Occipital lobe (tissue), 2 donors: ENCODE measurements around the gene SNX25. TPM values are rescaled to one million over a fixed set of nuclear protein-coding genes. Genes with fewer than 3 reads are reported as not detected.

Experiments
- DNase-seq: peaks from one replicate; lab custom pipeline; 2025; lab: John Stamatoyannopoulos, UW
- total RNA-seq: library from RNA; depleted of rRNA; stranded (reverse); fragments of >200 nt; gene quantifications from one replicate; pipeline ENCODE4 v1.2.3, GENCODE V29; 2014

Gene SNX25
- total RNA-seq, 1 donor from 2014 or later: 50.4 TPM

DNA sequence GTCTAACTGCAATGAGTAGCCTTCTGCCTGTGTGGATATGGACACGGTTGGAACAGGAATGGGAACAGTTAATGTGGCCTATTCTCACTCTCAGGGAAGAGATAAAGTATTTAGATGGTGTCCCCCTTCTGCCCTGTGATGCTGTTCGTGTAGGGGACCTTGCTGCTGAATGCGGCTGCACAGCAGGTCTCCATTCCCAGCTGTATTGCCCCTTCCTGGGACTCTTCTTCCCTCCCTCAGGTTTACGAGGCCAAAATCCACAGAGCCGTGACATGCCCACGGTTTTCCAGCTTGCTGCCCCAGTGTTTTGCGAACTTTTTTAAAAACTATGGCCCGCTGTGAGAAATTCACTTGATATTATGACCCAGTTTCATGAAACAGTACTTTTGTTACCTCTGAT is 50.3 kb downstream of the SNX25 start:
- no peak for DNase-seq

DNA sequence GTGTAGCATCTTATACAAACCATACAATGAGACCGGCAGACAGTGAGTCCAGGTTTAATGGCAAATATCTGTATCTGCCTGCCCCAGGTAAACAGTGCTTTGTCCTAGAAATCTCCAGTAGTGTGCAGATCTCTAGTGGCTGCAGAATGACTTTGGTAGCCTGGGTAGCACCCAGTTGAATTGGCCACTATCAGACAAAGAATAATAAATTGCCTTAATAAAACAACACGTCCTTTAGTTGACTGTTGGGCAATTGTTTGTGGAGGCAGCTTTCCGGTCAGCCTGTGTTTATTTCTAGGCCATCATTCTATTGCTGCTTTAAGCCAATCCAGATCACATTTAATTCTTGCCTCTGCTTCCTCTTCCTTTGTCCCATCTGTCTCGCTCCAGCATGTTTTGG is 52.5 kb downstream of the SNX25 start:
- DNase-seq: no peak

DNA sequence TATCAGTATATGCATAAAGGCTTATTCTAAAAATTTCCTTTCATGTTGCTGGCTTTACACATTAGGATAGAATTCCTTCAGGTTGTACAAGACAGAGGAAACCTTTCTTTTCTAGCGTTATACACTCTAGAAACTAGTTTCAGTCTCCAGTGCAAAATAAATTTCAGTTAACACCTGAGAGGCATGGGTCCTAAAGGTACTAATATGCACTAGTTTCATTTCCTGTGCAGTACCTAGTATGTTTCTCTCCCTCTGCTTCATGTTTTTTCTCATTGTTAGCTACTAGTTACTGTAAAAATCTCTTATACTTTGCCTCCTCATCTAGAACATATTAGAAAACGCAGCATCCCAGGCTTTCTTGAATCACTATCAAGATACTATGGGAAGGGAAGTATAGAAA is 54.0 kb downstream of the SNX25 start:
- DNase-seq: no peak

DNA sequence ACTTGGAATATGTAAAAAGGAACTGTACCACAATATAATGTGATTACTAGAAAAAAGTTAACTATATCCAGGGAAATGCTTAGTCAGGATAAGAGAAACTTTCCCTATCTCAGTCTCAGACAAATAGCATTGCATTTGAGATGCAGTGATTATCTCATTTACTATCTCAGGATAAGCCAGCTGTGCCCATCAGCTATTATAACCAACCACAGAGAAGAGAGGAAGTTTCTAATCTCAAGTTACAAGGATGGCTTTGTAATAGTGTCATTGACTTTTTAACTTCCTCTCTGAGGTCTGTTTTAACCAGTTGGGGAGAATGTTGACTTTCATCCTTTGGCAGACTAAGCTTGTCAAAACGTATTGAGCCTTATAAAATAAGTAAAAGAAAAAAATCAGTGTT is 56.5 kb downstream of the SNX25 start:
- DNase-seq: no peak

DNA sequence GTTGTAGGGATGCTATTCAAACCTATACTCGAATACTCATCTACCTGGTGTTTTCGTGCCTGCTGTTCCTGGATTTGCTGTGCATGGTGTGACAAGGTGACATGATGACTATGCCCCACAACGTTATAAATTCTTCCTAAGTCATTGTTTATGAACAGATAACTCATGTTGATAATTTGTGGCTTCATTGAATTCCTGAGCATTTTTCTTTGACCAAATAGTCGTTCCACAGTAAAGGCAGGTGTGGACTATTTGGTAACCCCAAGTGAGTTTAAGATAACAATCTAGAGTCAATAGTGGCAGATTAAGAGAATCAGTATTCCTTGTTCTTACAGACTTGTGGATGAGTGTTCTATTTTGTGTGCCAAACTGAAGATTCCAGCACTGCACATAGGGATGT is 59.9 kb downstream of the SNX25 start:
- DNase-seq: no peak

DNA sequence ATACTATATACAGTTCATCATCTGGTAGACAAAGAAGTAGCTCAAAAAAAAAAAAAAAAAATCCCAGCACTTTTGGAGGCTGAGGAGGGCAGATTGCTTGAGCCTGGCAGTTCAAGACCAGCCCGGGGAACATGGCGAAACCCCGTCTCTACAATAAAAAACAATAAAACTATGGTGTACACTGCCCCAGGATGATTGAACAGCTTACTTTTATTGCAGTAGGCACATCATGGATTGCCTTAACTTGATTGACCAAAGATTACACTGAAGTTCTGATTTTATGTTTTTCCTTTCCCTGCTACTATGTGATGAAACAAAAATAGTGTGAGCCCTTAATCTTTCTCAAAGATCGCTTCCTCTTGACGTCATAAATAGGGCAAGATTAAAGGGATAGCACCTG is 60.6 kb downstream of the SNX25 start:
- DNase-seq: no peak

DNA sequence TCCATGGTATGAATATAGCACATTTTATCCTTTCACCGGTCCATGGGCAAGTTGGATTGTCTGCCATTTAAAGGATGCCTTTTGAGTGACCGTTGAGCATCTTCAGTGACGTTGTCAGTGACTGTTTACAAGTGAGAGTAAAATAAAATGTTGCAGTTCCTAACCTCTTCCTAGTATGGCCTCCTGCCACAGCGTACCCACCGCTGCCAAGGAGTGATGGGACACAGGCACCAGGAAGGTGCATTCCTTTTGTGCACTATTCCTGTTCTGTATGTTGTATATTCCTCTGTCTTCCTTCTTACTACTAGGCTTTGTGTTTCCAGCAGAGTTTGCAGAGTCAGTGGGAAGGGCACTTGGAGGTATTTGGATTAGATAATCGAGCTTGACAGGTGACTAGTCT is 61.5 kb downstream of the SNX25 start:
- no peak for DNase-seq

DNA sequence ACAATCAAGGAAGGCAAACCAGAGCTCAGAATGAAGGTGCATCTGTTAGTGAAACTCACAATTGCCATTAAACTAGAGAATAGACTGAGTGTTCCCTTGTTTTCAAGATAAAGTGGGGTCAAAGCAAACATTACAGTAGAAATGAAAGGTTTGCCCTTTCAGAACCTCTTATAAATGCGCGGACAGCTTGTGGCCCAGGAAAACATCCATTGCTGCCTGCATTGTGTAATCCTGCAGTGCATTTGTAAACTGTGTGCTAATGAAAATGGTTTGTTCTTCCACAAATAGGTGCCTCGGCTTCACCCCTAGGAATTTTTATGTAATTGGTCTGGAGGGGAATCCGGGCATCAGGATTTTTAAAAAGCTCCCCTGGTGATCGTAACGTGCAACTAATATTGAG is 62.8 kb downstream of the SNX25 start:
- no peak for DNase-seq

DNA sequence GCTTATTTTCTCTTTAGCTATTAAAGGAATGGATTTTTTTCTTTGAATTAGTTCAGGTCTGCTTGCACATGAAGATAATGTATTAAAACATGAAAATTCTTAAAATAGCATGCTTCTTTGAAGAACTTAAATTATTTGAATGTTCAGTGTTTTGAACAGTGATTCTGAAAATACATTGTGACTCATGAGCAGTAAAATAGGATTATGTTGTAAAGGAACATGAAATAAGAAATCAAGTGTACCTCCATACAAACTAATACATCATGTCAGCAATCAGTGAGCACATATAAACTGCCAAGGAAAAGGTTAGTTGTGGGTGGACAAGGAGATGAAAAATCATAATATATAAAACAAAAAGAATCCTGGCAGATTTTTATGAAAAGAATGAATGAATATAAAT is 66.1 kb downstream of the SNX25 start:
- no peak for DNase-seq

DNA sequence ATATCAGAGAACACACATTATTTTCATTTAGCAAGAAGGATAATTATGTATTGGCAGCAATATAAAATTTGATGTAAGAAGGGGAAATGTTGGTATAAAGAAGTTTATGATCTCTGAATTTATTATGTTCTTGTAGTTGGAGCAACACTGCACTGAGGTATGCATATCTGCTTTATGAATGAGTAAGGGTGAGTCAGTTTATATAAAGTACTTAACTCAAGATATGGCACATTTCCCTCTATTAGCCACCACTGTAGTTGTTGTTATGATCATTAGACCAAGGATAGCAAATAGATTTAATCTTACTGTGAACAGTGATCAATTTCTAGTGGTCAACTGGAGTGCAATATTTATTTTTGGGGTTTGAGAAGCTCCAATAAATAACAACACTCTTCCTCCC is 66.6 kb downstream of the SNX25 start:
- no peak for DNase-seq

DNA sequence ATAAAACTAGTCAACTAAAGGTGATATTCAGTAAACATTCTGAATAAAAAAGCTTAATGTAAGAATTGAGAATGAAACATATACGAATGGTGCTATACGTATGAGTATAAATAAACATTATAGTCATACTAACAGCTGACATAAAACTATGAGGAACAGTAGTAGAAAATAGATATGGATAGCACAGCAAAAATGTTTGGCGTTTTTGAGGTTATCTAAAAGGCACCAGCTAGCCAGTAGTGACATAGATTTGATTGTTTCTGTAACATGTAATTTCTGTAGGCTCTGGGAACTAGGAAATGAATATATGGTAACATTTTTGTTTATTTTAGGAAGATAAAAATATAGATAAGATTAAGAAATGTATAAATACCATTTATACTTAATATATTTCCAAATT is 69.3 kb downstream of the SNX25 start:
- no peak for DNase-seq

DNA sequence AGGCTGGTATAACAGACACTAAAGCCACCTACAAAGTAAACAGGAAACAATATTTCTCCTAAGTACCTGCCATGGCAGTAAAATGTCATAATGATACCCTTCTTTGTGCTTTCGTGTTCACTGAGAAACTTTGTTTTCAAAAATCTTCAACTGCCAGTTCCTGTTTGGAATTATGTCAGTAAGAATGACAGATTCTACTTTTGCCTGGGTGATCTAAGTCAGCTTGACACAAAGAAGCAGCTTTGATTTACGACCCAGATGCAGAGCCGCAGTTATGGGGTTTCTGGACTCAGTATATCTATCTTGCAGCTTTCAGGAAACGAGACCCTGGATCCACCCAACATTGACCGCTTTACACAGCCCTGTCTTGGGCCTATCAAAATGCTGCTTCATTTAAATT is 71.2 kb downstream of the SNX25 start:
- DNase-seq: no peak

DNA sequence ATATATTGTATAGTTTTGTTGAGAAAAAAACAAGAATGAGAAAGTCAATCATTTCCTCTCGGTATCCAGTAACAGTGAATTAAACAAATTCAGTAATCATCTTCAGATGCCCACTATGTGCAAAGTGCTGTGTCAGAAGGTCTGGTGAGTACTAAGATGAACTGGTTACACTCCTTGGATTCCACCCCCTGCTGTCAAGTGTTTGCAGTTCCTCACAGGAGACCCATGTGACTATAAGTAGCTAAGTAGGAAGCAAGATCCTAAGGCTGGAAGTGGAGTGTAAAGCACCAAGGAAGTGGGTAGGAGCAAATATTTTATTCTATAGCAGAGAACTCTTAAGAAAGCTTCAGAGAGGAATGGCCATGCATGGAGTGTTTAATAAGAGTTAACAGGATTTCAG is 73.6 kb downstream of the SNX25 start:
- DNase-seq: no peak

DNA sequence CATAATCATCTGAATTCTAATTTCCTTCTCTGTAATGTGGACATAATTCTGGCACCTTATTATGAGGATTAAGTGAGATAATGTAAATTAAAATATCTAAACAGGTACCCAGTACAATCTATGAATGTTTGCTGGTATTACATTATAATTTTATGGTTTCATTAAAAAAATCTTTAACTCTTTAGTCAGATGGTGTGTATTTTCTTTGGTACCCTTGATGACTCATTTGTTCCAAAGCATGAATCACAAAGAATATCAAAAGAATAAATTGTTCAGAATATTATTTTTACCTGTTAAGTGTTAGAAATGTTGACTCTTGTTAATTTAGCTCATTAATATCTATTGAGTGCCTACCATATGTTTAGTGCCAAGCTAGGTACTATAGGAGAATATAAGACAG is 74.3 kb downstream of the SNX25 start:
- DNase-seq: no peak

DNA sequence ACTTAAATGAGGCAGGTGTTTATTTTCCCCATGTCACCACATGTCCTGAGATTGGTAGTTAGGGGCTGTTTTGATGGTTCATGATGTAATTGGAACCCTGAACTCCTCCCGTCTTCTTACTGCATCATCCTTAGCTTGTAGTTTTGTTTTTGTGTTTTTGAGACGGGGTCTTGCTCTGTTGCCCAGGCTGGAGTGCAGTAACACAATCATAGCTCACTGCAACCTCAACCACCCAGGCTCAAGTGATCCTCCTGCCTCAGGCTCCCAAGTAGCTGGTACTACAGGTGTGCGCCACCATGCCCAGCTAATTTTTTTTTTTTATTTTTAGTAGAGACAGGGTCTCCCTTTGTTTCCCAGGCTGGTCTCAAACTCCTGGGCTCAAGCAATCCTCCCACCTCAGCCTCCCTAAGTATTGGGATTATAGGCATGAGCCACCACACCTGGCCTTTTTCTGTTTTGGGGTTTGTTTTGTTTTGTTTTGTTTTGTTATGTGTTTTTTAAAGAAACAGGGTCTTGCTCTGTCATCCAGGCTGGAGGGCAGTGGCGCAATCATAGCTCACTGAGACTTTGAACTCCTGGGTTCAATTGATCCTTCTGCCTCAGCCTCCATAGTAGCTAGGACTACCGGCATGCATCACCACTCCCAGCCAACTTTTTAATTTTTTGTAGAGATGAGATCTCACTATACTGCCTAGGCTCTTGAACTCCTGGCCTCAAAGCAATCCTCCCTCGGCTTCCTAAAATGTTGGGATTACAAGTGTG is 76.4 kb downstream of the SNX25 start:
- no peak for DNase-seq

DNA sequence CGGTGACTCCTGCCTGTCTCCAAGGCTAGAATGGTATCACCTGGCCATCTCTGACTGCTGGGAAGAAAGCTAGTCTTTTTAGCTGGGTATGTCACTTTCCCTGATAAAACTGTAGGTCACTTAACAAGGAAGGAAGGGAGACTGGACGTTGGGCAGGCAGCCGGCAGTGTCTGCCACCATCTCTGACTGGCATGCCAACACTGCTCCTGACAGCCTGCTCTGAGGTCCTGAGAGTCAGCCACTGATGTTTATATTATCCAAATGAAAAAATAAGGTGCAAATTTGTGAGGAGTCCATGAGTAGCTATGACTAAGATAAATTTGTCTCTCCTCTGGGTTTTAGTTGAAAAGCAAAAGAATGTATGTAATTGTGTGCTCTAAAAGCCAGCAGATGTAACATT is 77.2 kb downstream of the SNX25 start:
- DNase-seq: no peak

DNA sequence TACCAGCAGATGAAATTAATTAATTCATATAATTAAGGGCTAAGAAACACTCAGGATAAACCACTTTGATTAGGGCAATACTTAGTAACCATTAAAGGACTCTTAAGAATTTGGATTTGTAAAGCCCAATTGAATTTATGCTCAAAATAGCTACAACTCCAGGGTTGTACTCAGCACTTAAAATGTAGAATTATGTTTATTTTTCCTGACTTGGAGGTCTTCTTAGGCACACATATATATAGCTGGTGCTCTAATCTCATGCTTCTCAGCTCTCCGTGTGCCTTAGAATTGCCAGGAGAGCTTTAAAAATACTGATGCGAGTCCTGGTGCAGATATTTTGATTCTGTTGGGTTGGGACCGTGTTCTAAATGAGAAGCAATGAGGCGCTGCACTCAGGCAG is 77.6 kb downstream of the SNX25 start:
- no peak for DNase-seq

DNA sequence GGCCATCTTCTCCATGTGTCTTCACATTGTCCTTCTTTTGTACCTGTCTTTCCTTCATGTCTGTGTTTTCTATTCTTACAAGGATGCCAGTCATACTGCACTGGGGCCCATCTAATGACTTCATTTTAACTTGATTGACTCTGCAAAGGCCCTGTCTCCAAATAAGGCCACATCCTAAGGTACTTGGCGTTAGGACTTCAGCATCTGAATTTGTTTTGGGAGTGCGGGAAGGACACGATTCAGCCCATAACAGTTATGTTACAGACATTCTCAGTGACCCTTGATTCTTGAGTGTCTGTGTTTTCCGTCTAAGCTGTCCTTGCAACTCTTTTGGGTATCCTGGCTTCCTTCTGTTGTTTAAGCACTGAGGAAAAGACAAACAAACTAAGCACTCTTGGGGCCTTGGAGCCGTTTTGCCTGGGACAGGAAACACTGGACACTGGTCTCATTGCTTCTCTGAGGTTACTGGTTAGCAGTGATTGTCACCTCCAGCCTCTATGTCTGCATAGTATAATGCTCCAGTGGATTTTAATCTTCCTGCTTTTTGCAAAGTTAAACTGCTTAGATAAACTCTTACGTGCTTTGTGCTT is 80.7 kb downstream of the SNX25 start:
- DNase-seq: no peak

DNA sequence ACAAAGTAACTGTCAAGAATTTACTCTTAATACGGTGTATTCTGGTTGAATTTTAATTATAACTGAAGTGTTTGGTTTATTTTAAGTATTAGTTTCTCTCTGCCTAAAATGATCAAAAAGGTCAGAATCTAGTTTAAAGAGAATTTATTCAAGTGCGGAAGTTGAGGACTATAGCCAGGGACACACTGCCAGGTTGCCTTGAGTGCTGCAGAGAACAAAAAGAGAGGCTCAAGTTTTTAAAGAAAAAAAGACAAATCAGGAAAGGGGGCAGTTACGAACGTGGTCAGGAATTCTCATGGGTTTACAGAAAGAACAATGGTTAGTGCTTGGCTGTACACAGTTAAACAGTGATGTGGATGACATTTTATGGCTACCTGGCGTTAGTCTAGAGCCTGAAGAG is 81.3 kb downstream of the SNX25 start:
- no peak for DNase-seq

DNA sequence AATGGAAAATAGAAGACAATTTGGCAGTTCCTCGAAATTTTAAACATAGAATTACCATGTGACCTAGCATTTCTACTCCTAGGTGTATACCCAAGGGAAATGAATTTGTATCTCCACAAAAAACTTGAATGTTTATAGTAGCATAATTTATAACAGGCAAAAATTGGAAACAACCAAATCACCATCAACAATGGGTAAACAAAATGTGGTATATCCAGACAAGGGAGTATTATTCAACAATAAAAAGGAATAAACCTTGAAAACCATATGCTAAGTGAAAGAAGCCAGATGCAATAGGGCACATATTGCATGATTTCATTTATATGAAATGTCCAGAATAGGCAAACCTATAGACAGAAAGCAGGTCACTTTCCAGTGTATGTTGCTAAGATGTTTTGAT is 83.8 kb downstream of the SNX25 start:
- no peak for DNase-seq

DNA sequence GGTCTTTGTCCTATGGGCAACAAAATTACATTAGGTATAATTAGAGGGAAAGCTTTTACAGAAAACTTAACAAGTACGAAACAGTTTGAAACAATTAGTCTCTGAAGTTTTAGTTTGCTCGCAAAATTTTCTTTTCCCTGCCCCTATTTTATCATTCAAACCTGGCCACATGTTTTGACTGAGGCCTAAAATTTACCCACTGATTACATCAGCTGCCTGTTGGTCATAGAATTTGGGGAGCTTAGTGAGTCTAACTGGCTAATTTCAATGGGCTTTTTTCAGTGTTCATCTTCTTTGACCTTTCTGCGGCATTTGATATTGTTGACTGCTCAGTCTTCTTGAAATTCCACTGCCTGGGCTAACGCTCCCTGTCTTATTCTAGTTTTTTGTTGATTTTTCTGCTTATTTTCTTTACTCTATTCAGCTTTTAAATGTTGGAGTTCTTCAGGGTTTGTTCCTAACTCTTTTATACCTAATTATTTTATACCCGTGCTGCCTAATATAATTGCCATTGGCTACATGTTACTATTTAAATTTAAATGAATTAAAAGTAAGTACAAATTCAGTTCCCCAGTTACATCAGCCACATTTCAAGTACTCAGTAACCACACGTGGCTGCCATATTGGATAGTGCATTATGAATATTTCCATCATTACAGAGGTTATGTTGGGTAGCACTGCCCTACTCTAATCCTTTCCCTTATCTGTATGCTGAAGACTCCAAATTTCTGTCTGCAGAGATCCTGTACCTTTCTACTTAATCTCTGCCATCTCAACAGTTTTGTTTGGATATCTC is 87.5 kb downstream of the SNX25 start:
- DNase-seq: no peak

DNA sequence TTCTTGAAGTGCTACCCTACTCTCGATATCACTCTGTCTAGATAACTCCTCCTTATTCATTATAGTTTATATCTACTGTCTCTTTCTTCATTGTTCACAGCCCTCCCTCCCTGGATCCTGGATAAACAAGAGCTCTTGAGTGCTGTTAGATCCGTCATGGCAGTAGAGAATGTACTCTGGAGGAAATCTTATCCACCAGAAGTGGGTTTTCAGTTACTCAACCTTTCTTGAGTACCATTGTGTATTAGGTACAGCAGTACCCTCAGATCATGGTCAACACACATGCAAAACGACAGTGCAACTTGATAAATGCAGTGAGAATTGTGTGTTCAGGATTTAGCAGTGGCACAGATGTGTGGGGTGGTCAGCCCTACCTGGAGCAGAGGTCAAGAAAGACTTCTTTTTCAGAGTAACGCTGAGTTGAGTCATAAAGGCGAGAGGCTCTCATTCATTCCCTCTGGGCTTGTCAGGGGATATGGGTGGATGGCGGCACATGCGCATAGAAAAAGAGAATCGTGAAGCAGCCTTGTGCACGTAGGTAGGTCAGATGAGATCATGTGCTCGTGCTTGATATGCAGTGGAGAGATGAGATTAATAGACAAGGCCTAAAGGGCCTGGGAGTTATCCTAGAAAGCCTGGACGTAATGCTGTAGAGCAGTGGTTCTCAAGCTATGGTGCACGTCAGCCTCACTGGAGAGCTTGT is 89.5 kb downstream of the SNX25 start:
- DNase-seq: no peak
